G401 (cell line): ENCODE data around the gene CELA3B. TPM values are rescaled to one million over a fixed set of nuclear protein-coding genes. Genes with fewer than 3 reads are reported as not detected.
"Not testable (repeated sequence)": the region's sequence is repeated elsewhere in the genome, so short reads cannot be mapped to it uniquely, and the experiment has no call there.

Experiments used
- DNase-seq: peaks from one replicate; pipeline ENCODE4 v3.0.0-alpha.2; 2015; ENCODE audit warnings: low spot score
- in situ Hi-C: cut with HindIII; loops from 2 replicates; pipeline ENCODE4 v1.10.0; 2016; ENCODE audit warnings: low sequenced_read_pairs, mixed read lengths
- total RNA-seq: library from RNA; depleted of rRNA; stranded (reverse); fragments of >200 nt; shearing (Covaris generic); gene quantifications from 2 replicates; pipeline ENCODE4 v1.2.3, GENCODE V29; 2014

Gene CELA3B
- total RNA-seq, 1 experiment from 2014 or later, result not detected

GRCh38 chr1:21969066-21969465, 7.8 kb upstream of the CELA3B start:
- in situ Hi-C loops, result loop anchor here (25.0 kb wide), 1 partner anchor 282 kb away; no protein-coding TSS in a partner anchor
- not testable (repeated sequence) for DNase-seq

- in situ Hi-C loops, result loop anchor here (25.0 kb wide), 1 partner anchor 283 kb away; no protein-coding TSS in a partner anchor
These were observed 6.3 kb upstream of the CELA3B start for GRCh38 chr1:21970523-21970922.

DNA sequence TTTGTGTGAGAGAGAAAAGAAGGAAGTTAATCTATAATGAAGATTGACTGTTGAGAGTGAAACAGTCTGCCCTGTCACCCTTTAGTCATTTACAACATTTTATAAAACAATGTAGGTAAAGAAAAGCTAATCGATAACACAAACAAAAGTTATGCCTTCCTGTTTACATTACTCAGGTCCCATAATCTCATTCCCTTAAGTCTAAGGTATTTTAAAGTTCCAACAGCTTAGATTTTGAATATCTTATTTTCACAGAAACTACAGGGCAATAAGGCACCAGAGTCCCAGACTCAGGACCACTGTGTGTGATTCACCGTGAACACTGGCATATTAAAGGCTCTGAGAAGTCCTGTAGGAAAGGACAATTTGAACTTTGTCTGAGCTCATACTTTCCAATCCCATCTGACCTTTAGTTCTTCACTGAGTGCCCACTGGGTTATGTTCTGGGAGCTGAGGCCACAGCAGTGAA, 3.8 kb upstream of the CELA3B start:
- in situ Hi-C loops, result loop anchor here (25.0 kb wide), 1 partner anchor 286 kb away; no protein-coding TSS in a partner anchor
- DNase-seq, result not testable (repeated sequence)

More at GRCh38 chr1:21970523-21970922, 6.3 kb upstream of the CELA3B start:
- DNase-seq, result not testable (repeated sequence)

GRCh38 chr1:21973948-21974347, 2.9 kb upstream of the CELA3B start:
- in situ Hi-C loops, result loop anchor here (25.0 kb wide), 1 partner anchor 287 kb away; no protein-coding TSS in a partner anchor
- DNase-seq, result not testable (repeated sequence)

DNA sequence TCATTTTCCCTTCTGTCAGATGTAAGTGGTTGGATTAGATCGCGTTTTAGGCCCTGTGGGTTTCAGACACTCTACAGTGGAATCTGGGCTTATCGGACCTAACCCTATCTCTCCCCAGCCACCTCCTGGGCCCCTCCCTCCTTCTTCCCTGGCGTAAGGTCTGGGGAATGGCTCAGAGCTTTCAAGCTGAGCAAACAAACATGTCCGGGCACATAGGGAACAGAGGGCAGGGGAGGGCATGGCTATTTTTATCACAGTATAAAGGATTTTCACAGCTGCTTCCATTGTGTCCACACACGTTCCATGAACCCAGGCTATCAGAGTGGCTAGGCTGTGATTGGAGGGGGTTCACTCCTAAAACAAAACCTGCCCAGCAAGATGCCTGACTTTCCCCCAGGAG, 2.1 kb upstream of the CELA3B start:
- DNase-seq, result not testable (repeated sequence)
- in situ Hi-C loops, result loop anchor here (25.0 kb wide), 1 partner anchor 287 kb away; no protein-coding TSS in a partner anchor

- in situ Hi-C loops, DNase-seq: not testable (repeated sequence)
These were observed 1.5 kb upstream of the CELA3B start for GRCh38 chr1:21975296-21975695.

GRCh38 chr1:21978209-21978608, 1.4 kb downstream of the CELA3B start:
- in situ Hi-C loops, DNase-seq: not testable (repeated sequence)

GRCh38 chr1:21980515-21981220, 3.8 kb downstream of the CELA3B start:
- DNase-seq, in situ Hi-C loops: not testable (repeated sequence)

DNA sequence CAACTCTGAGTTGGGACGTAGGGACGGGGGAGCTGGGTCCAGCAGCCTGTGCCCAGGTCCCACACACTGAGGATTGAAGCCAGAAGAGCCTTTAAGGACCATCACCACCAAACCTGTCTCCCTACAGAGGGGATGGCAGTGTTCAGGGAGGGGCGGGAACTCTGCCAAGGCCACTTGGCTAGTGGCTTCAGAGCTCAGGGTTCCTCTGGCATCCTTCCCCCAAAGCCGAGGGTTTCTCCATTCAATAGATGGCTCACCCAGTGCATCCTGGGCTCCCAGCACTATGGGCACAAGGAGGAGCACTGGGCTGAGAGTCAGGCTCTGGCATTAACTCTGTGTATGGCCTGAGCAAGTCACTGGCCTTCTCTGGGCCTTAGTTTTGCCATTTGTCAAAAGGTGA, 4.4 kb downstream of the CELA3B start:
- in situ Hi-C loops, DNase-seq: not testable (repeated sequence)

GRCh38 chr1:21982122-21982521, 5.3 kb downstream of the CELA3B start:
- in situ Hi-C loops, DNase-seq: not testable (repeated sequence)

GRCh38 chr1:21983539-21983938, 6.7 kb downstream of the CELA3B start:
- DNase-seq, in situ Hi-C loops: not testable (repeated sequence)

- DNase-seq, in situ Hi-C loops: not testable (repeated sequence)
These were observed 9.1 kb downstream of the CELA3B start for GRCh38 chr1:21985893-21986292.

GRCh38 chr1:21986386-21986785, 9.6 kb downstream of the CELA3B start:
- DNase-seq, in situ Hi-C loops: not testable (repeated sequence)

DNA sequence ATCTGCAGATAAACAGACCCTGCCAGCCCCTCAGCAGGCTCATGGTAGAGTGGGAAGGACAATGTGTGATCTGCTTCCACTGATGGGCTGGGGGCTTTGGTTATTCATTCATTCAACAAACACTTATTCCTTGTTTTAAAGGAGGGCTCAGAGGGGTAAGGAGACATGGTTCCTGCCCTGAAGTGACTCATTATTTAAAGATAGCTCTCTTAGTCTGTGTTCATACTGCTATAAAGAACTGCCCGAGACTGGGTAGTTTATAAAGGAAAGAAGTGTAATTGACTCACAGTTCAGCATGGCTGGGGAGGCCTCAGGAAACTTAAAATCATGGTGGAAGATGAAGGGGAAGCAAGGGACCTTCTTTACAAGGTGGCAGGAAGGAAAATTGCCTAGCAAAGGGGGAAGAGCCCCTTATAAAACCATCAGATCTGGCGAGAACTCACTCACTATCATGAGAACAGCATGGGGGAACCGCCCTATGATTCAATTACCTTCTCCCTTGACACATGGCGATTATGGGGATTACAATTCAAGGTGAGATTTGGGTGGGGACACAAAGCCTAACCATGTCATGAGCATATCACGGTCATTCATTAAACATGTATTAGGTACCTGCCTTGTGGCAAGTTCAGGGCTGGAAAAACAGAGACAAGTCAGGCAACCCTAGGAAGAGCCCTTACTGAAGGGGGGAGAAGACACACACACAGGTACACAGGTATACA, 13.0 kb downstream of the CELA3B start:
- in situ Hi-C loops, result not testable (repeated sequence)

DNA sequence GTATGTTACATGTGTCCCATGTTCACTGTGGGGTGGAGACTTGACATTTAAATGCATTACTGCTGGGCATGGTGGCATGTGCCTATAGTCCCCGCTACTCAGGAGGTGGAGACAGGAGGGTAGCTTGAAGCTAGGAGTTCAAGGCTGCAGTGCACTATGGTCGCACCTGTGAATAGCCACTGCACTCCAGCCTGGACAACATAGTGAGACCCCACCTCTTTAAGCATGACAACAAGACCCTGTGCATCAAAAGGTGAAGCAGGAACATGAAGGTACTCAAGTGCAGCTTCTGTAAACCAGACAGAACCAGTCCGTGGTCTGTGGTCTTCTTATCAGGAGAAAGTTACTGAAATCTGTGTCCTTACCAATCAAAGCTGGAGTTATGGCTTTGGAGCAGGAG, 15.4 kb downstream of the CELA3B start:
- DNase-seq, in situ Hi-C loops: not testable (repeated sequence)

More for the DNA sequence above, 13.0 kb downstream of the CELA3B start:
- not testable (repeated sequence) for DNase-seq

DNA sequence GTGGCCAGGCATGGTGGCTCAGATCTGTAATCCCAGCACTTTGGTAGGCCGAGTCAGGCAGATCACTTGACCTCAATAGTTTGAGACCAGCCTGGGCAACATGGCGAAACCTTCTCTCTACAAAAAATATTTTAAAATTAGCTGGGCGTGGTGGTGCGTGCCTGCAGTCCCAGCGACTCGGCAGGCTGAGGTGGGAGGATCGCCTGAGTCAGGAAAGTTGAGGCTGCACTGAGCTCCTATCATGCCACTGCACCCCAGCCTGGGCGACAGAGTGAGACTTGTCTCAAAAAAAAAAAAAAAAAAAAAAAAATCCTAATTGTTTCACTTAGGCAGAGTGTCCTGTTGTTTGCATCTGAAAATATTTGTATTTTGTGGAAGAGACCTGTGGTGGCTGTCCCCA, 17.9 kb downstream of the CELA3B start:
- DNase-seq, in situ Hi-C loops: not testable (repeated sequence)

DNA sequence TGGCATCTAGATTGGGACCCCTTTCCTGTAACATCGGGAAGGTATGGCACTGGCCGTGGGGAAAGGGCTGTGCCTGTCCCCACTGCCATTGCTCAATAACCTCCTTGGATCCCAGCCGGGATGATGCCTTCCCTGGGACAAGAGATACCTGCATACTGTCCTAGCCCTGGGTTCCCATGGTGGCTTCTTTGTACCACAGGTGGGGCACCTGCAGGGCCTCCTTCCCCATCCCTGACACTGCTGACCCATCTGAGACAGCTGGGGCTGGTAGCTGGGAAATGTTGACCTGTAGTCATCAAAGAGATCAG, 19.8 kb downstream of the CELA3B start:
- DNase-seq, in situ Hi-C loops: not testable (repeated sequence)

GRCh38 chr1:21997891-21998623, 21.2 kb downstream of the CELA3B start:
- DNase-seq, in situ Hi-C loops: not testable (repeated sequence)

GRCh38 chr1:21998624-21999294, 21.9 kb downstream of the CELA3B start:
- DNase-seq, in situ Hi-C loops: not testable (repeated sequence)
